ENCODE measurements around the gene SLC18B1.

Gene SLC18B1

GRCh38 chr6:132746048-132746447, 52.4 kb downstream of the SLC18B1 start:
- no peak for DNase-seq (ENCODE audit: low read depth in 2 of 2, low spot score in 1 of 2)

DNA sequence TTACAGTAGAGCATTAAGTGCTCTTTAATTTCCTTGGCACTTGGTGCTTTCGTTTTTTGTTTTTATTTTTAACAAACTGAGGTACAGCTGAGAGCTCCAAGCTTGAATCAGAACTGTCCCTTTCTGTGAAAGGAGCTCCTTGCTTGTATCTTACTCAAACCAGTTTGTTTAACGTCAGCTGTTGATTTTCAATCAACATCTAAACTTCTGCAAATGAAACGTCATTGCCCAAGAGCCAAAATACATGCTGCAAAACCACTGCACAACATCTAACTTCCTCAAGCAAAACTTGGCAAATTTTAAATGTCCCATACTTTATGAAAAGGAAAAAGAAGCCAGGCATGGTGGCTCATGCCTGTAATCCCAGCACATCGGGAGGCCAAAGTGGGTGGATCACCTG, 55.9 kb downstream of the SLC18B1 start:
- no peak for DNase-seq (ENCODE audit: low read depth in 2 of 2, low spot score in 1 of 2)

DNA sequence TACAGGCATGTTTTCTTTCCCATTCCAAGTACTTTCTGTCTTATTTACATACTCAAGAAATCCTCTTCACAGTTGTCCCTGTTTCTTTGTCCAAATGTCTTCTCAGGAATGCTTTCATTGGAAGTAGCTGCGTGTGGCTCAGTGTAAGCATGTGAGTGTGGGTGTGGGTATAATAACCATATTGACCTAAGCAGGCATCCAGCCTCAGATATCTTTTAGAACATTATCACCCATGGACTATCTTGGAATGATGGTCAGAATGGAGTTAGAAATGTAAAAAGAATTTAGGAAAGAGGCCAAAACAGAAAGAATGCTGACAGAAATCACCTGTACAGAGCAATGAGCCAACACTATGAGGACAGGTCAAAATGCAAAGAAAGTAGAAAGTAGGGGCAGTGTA, 57.2 kb downstream of the SLC18B1 start:
- no peak for DNase-seq (ENCODE audit: low read depth in 2 of 2, low spot score in 1 of 2)

DNA sequence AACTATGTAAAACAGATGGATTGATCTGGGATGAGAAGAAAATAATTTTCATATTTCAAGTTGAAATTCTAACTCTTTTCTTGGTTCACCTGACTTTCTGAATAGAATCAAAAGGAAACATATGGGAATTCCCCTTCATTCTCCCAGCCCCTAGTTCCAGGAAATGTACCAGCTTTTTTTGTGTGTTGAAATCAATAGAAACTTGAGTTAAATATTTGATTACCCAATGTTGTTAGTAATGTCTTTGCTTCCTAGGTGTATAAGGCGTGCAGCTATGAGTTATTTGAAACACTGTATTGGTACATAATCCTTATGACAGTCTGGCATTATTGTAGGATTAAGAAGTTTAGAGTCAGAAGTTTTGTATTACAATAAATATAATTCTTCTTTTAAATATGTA, 62.2 kb downstream of the SLC18B1 start:
- no peak for DNase-seq (ENCODE audit: low read depth in 2 of 2, low spot score in 1 of 2)

GRCh38 chr6:132734694-132735236, 63.7 kb downstream of the SLC18B1 start:
- no peak for DNase-seq (ENCODE audit: low read depth in 2 of 2, low spot score in 1 of 2)

GRCh38 chr6:132733814-132734213, 64.6 kb downstream of the SLC18B1 start:
- DNase-seq (ENCODE audit: low read depth in 2 of 2, low spot score in 1 of 2): no peak

DNA sequence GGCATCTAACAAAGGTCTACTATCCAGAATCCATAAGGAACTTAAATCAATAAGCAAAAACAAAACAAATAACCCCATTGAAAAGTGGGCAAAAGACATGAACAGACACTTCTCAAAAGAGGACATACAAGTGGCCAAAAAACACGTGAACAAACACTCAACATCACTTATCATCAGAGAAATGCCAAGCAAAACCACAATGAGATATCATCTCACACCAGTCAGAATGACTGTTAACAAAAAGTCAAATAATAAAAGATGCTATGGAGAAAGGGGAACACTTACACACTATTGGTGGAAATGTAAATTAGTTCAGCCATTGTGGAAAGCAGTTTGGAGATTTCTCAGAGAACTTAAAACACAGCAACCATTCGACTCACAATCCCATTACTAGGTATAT, 65.2 kb downstream of the SLC18B1 start:
- no peak for DNase-seq (ENCODE audit: low read depth in 2 of 2, low spot score in 1 of 2)

DNA sequence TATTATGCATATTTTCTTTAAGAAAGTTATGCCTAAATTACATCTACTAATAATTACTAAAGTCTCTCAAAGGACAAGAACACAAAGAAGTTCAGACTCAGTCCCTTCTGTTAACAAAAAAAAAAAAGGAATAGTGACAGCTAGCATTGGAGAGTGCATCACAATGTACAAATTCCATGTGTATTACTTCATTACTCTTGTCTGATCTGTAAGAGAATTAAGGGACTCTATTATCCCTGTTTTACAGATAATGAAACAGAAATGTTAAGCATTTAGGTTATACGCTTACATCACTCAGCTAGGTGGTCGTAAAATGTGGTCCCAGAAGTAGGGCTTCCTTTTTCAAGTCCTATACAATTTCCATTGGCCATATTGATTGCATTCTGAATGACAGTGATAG, 67.4 kb downstream of the SLC18B1 start:
- DNase-seq (ENCODE audit: low read depth in 2 of 2, low spot score in 1 of 2): no peak

GRCh38 chr6:132730560-132730959, 67.9 kb downstream of the SLC18B1 start:
- DNase-seq (ENCODE audit: low read depth in 2 of 2, low spot score in 1 of 2): no peak

GRCh38 chr6:132728616-132729015, 69.8 kb downstream of the SLC18B1 start:
- no peak for DNase-seq (ENCODE audit: low read depth in 2 of 2, low spot score in 1 of 2)

GRCh38 chr6:132726608-132726975, 71.8 kb downstream of the SLC18B1 start:
- DNase-seq (ENCODE audit: low read depth in 2 of 2, low spot score in 1 of 2): no peak

DNA sequence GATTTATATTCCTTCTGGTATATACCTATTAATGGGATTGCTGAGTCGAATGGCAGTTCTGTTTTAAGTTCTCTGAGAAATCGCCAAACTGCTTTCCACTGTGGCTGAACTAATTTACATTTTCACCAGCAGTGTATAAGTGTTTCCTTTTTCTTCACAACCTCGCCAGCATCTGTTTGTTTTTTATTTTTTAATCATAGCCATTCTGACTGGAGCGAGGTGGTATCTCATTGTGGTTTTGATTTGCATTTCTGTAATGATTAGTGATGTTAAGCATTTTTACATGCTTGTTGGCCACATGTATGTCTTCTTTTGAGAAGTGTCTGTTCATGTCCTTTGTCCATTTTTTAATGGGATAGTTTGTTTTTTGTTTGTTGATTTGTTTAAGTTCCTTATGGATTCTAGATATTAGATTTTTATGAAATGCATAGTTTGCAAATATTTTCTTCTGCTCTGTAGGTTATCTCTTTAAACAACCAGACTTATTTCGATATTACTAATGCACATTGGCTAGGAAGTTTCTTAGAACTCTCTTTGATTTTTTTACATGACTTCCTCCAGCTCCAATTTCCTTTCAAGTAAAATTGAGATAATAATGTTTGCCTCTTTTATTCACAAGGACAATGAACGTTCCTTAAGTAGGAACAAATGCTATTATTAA, 72.4 kb downstream of the SLC18B1 start:
- no peak for DNase-seq (ENCODE audit: low read depth in 2 of 2, low spot score in 1 of 2)

DNA sequence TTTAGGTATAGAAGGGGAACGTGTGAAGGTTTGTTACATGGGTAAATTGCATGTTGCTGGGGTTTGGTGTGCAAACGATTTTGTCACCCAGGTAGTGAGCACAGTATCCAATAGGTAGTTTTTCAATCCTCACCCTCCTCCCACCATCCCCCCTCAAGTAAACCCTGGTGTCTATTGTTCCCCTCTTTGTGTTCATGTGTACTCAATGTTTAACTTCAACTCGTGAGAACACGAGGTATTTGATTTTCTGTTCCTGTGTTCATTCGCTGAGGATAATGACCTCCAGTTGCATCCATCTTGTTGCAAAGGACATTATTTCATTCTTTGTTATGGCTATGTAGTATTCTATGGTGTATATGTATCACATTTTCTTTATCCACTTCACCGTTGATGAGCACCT, 73.0 kb downstream of the SLC18B1 start:
- no peak for DNase-seq (ENCODE audit: low read depth in 2 of 2, low spot score in 1 of 2)

GRCh38 chr6:132719736-132720448, 78.5 kb downstream of the SLC18B1 start:
- DNase-seq (ENCODE audit: low read depth in 2 of 2, low spot score in 1 of 2): no peak
